PFSK-1 (cell line): ENCODE data around the gene BPIFB2.

Source experiments
- FOXP2 ChIP-seq: optimal IDR thresholded peaks from 2 replicates; pipeline ENCODE3; 2011; ENCODE audit warnings: borderline replicate concordance, control low read depth, inconsistent platforms; ENCODE audit not compliant: insufficient read depth; ENCODE audit errors: extremely low read length, extremely low read depth
- POLR2AphosphoS5 ChIP-seq: IDR thresholded peaks from 2 replicates; pipeline ENCODE4 v1.6.1; 2012; ENCODE audit warnings: low read depth, mild to moderate bottlenecking, control low read depth, low read length, moderate library complexity
- REST ChIP-seq, 2 experiments: IDR thresholded peaks; 2 replicates each; pipeline versions ENCODE4 v1.6.1 to v1.8.0; 2011 to 2012; ENCODE audit warnings: low read depth in 2 of 2, low read length in 2 of 2, control low read depth in 1 of 2, inconsistent platforms in 1 of 2, mild to moderate bottlenecking in 1 of 2, moderate library complexity in 1 of 2; ENCODE audit not compliant: insufficient read depth in 1 of 2
- SIN3A ChIP-seq: IDR thresholded peaks from 2 replicates; pipeline ENCODE4 v1.6.1; 2012; ENCODE audit warnings: mild to moderate bottlenecking, low read length, moderate library complexity, borderline replicate concordance; ENCODE audit not compliant: insufficient read depth
- TAF1 ChIP-seq: IDR thresholded peaks from 2 replicates; pipeline ENCODE4 v1.6.1; 2012; ENCODE audit warnings: low read length, control low read depth, borderline replicate concordance; ENCODE audit not compliant: insufficient read depth

The BPIFB2 gene

GRCh38 chr20:33046412-33046811 lies 38.9 kb downstream of the BPIFB2 start:
- TF ChIP-seq FOXP2 (no peak), POLR2AphosphoS5 (no peak), REST (IDR thresholded peaks at IDR 0.05; ENCODE audit: insufficient read depth in 1 of 2, low read depth in 2 of 2, low read length in 2 of 2) (no peak), SIN3A (no peak), TAF1 (no peak)

- no peak for TF ChIP-seq REST (IDR thresholded peaks at IDR 0.05; ENCODE audit: insufficient read depth in 1 of 2, low read depth in 2 of 2, low read length in 2 of 2)
- no peak for TF ChIP-seq FOXP2
- TF ChIP-seq POLR2AphosphoS5, result no peak
- no peak for TF ChIP-seq TAF1
- TF ChIP-seq SIN3A, result no peak
Measured at GRCh38 chr20:33051333-33051732, 43.8 kb downstream of the BPIFB2 start.

- TF ChIP-seq POLR2AphosphoS5 (no peak), SIN3A (no peak)
Measured at GRCh38 chr20:33053291-33054106, 46.0 kb downstream of the BPIFB2 start, which contains the start of gene BPIFB3. TSS of gene BPIFB3 (plus strand) at chr20:33053903. CDS start at chr20:33055436, 1,533 bp downstream.

GRCh38 chr20:33054381-33054780 lies 46.9 kb downstream of the BPIFB2 start:
- no peak for TF ChIP-seq FOXP2
- TF ChIP-seq TAF1, result no peak
- TF ChIP-seq SIN3A, result no peak
- no peak for TF ChIP-seq POLR2AphosphoS5
- no peak for TF ChIP-seq REST (IDR thresholded peaks at IDR 0.05; ENCODE audit: insufficient read depth in 1 of 2, low read depth in 2 of 2, low read length in 2 of 2)

GRCh38 chr20:33054791-33055190 lies 47.3 kb downstream of the BPIFB2 start:
- no peak for TF ChIP-seq SIN3A
- no peak for TF ChIP-seq POLR2AphosphoS5
- TF ChIP-seq FOXP2, result no peak
- TF ChIP-seq REST (IDR thresholded peaks at IDR 0.05; ENCODE audit: insufficient read depth in 1 of 2, low read depth in 2 of 2, low read length in 2 of 2), result no peak
- TF ChIP-seq TAF1, result no peak
